Stimulated activated CD8-positive, alpha-beta memory T cell treated with anti-CD3 and anti-CD28 coated beads, Interleukin-7, amount 100 ng/mL, for 4 hours (primary cell): ENCODE results near the gene DIAPH2.

Source experiments
- DNase-seq, 2 donors: peaks; one replicate each; pipeline ENCODE4 v3.0.0-alpha.2; 2020; ENCODE audit warnings: low read depth in 2 of 2

DIAPH2 gene

GRCh38 chrX:96978906-96979305 is 294.3 kb downstream of the DIAPH2 start:
- DNase-seq: no peak

GRCh38 chrX:96979766-96980165 is 295.1 kb downstream of the DIAPH2 start:
- no peak for DNase-seq

GRCh38 chrX:96982161-96982560 is 297.5 kb downstream of the DIAPH2 start:
- DNase-seq: no peak

GRCh38 chrX:96984538-96984937 is 299.9 kb downstream of the DIAPH2 start:
- no peak for DNase-seq

GRCh38 chrX:96985046-96985445 is 300.4 kb downstream of the DIAPH2 start:
- DNase-seq: no peak

GRCh38 chrX:96987228-96987627 is 302.6 kb downstream of the DIAPH2 start:
- no peak for DNase-seq

- DNase-seq: no peak
Measured at GRCh38 chrX:96989830-96990571, 305.4 kb downstream of the DIAPH2 start.

- no peak for DNase-seq
Measured at GRCh38 chrX:96994093-96994492, 309.5 kb downstream of the DIAPH2 start.

GRCh38 chrX:96997196-96997595 is 312.6 kb downstream of the DIAPH2 start:
- no peak for DNase-seq

- DNase-seq: no peak
Measured at GRCh38 chrX:97000682-97001368, 316.2 kb downstream of the DIAPH2 start.

- DNase-seq: no peak
Measured at GRCh38 chrX:97006167-97006566, 321.5 kb downstream of the DIAPH2 start.

- DNase-seq: no peak
Measured at GRCh38 chrX:97009391-97009790, 324.7 kb downstream of the DIAPH2 start.

GRCh38 chrX:97011540-97011939 is 326.9 kb downstream of the DIAPH2 start:
- no peak for DNase-seq

GRCh38 chrX:97016106-97016505 is 331.5 kb downstream of the DIAPH2 start:
- DNase-seq: no peak

GRCh38 chrX:97021680-97022079 is 337.0 kb downstream of the DIAPH2 start:
- no peak for DNase-seq

GRCh38 chrX:97026406-97026805 is 341.8 kb downstream of the DIAPH2 start:
- no peak for DNase-seq

GRCh38 chrX:97027384-97027922 is 342.8 kb downstream of the DIAPH2 start:
- DNase-seq: no peak

- no peak for DNase-seq
Measured at GRCh38 chrX:97030463-97030862, 345.8 kb downstream of the DIAPH2 start.

- DNase-seq: no peak
Measured at GRCh38 chrX:97030947-97031346, 346.3 kb downstream of the DIAPH2 start.

GRCh38 chrX:97039363-97040029 is 354.9 kb downstream of the DIAPH2 start:
- DNase-seq: no peak

GRCh38 chrX:97045470-97045869 is 360.8 kb downstream of the DIAPH2 start:
- no peak for DNase-seq

GRCh38 chrX:97046867-97047266 is 362.2 kb downstream of the DIAPH2 start:
- DNase-seq: no peak

GRCh38 chrX:97050392-97050791 is 365.8 kb downstream of the DIAPH2 start:
- DNase-seq: no peak
